IMR-90 (cell line): ENCODE measurements around the gene PDS5B. TPM values are rescaled to one million over a fixed set of nuclear protein-coding genes. Genes with fewer than 3 reads are reported as not detected.
"Not testable (repeated sequence)": the region's sequence is repeated elsewhere in the genome, so short reads cannot be mapped to it uniquely, and the experiment has no call there.

Experiments used
- ATAC-seq: fragments of 200-7000 bp; cut with Tn5 transposase; 2 replicates; pipeline ENCODE4 v1.9.1; 2020; ENCODE audit warnings: low read depth, mild to moderate bottlenecking, moderate library complexity
- BruUV-seq: library from RNA; stranded (reverse); fragments of 400-500 nt; replicated peaks from 2 replicates; lab custom pipeline; 2021; lab: Mats Ljungman, UMichigan
- CTCF ChIA-PET: fragments of 300-600 bp; formaldehyde crosslinking; extraction: SDS; loops from one replicate; lab custom pipeline; 2021; ENCODE audit warnings: antibody characterized with exemption; lab: Yijun Ruan, JAX
- POLR2A ChIA-PET: fragments of 300-600 bp; sonication (Branson Sonifier 250); formaldehyde crosslinking; loops from one replicate; lab custom pipeline; 2022; ENCODE audit warnings: antibody characterized with exemption; ENCODE audit not compliant: unreplicated experiment; lab: Charles Lee
- DNase-seq: peaks from one replicate; pipeline ENCODE4 v3.0.0; 2013
- H2AFZ ChIP-seq: replicated peaks from 2 replicates; pipeline ENCODE3; 2013; ENCODE audit warnings: low read length, mild to moderate bottlenecking; ENCODE audit not compliant: poor library complexity
- H2AK5ac ChIP-seq: 2 replicates; pipeline ENCODE4 v1.6.1; 2013; ENCODE audit warnings: low read depth, low read length, inconsistent platforms
- H2AK9ac ChIP-seq: replicated peaks from 2 replicates; pipeline ENCODE3; 2013; ENCODE audit warnings: mild to moderate bottlenecking, low read depth, low read length, moderate library complexity; ENCODE audit not compliant: poor library complexity
- H2BK120ac ChIP-seq: 2 replicates; pipeline ENCODE4 v1.6.1; 2013; ENCODE audit warnings: low read depth, low read length, inconsistent platforms
- H2BK15ac ChIP-seq: 3 replicates; pipeline ENCODE4 v1.6.1; 2013; ENCODE audit warnings: low read depth, low read length, inconsistent platforms
- H2BK20ac ChIP-seq: 2 replicates; pipeline ENCODE4 v1.6.1; 2013; ENCODE audit warnings: low read depth, mild to moderate bottlenecking, inconsistent platforms, low read length, moderate library complexity
- H2BK5ac ChIP-seq: 2 replicates; pipeline ENCODE4 v1.6.1; 2013; ENCODE audit warnings: mild to moderate bottlenecking, low read depth, low read length, inconsistent platforms; ENCODE audit not compliant: poor library complexity, severe bottlenecking
- H3K14ac ChIP-seq: replicated peaks from 2 replicates; pipeline ENCODE4 v1.6.1; 2013; ENCODE audit warnings: low read depth, low read length, inconsistent platforms
- H3K18ac ChIP-seq: 2 replicates; pipeline ENCODE4 v1.6.1; 2013; ENCODE audit warnings: low read depth, low read length, control low read depth
- H3K23ac ChIP-seq: 2 replicates; pipeline ENCODE4 v1.6.1; 2013; ENCODE audit warnings: low read depth, low read length, inconsistent platforms
- H3K27ac ChIP-seq: 2 replicates; pipeline ENCODE4 v1.5.1; 2013; ENCODE audit warnings: mild to moderate bottlenecking, control low read depth, low read length; ENCODE audit not compliant: insufficient read depth
- H3K27me3 ChIP-seq: 2 replicates; pipeline ENCODE4 v1.6.1; 2013; ENCODE audit warnings: low read length; ENCODE audit not compliant: control insufficient read depth, insufficient read depth
- H3K36me3 ChIP-seq: 2 replicates; pipeline ENCODE4 v1.6.1; 2013; ENCODE audit warnings: low read length, mixed read lengths; ENCODE audit not compliant: control insufficient read depth, insufficient read depth
- H3K4ac ChIP-seq: 2 replicates; pipeline ENCODE4 v1.6.1; 2013; ENCODE audit warnings: low read depth, low read length, inconsistent platforms
- H3K4me1 ChIP-seq: 2 replicates; pipeline ENCODE4 v1.6.1; 2013; ENCODE audit warnings: low read length, mixed read lengths; ENCODE audit not compliant: control insufficient read depth, insufficient read depth
- H3K4me2 ChIP-seq: 2 replicates; pipeline ENCODE4 v1.6.1; 2013; ENCODE audit warnings: low read depth, mild to moderate bottlenecking, control low read depth, low read length, moderate library complexity
- H3K4me3 ChIP-seq: 2 replicates; pipeline ENCODE4 v1.5.1; 2013; ENCODE audit warnings: low read depth, mild to moderate bottlenecking, control low read depth, low read length, moderate library complexity; ENCODE audit not compliant: insufficient read depth
- H3K56ac ChIP-seq: 2 replicates; pipeline ENCODE4 v1.6.1; 2013; ENCODE audit warnings: low read length, inconsistent platforms; ENCODE audit not compliant: insufficient read depth; ENCODE audit errors: extremely low read depth
- H3K79me1 ChIP-seq, 2 experiments: 2 replicates each; pipeline ENCODE4 v1.6.1; 2013; ENCODE audit warnings: low read length in 2 of 2, inconsistent platforms in 1 of 2, low read depth in 1 of 2
- H3K9ac ChIP-seq: 2 replicates; pipeline ENCODE4 v1.6.1; 2013; ENCODE audit warnings: low read depth, low read length, control low read depth
- H3K9me1 ChIP-seq: 2 replicates; pipeline ENCODE4 v1.6.1; 2013; ENCODE audit warnings: low read length, inconsistent platforms; ENCODE audit not compliant: insufficient read depth
- H3K9me3 ChIP-seq: 2 replicates; pipeline ENCODE4 v1.6.1; 2013; ENCODE audit warnings: low read length; ENCODE audit not compliant: control insufficient read depth, insufficient read depth
- H4K20me1 ChIP-seq: 2 replicates; pipeline ENCODE4 v1.6.1; 2013; ENCODE audit warnings: low read length, inconsistent platforms; ENCODE audit not compliant: insufficient read depth
- H4K5ac ChIP-seq: 2 replicates; pipeline ENCODE4 v1.6.1; 2013; ENCODE audit warnings: mild to moderate bottlenecking, low read depth, low read length, control low read depth
- H4K8ac ChIP-seq, 2 experiments: 2 replicates each; pipeline ENCODE4 v1.6.1; 2013; ENCODE audit warnings: low read depth in 2 of 2, low read length in 2 of 2, control low read depth in 1 of 2, inconsistent platforms in 1 of 2
- H4K91ac ChIP-seq: 2 replicates; pipeline ENCODE4 v1.6.1; 2013; ENCODE audit warnings: low read depth, low read length, inconsistent platforms; ENCODE audit not compliant: insufficient read depth
- MAZ ChIP-seq: IDR thresholded peaks from 2 replicates; pipeline ENCODE4 v1.6.1; 2012; ENCODE audit warnings: low read depth, mild to moderate bottlenecking, low read length, improper control_type of control experiment, moderate library complexity, borderline replicate concordance
- MXI1 ChIP-seq: IDR thresholded peaks from 2 replicates; pipeline ENCODE4 v1.6.1; 2012; ENCODE audit warnings: low read depth, mild to moderate bottlenecking, low read length, moderate library complexity, borderline replicate concordance
- RCOR1 ChIP-seq: IDR thresholded peaks from 2 replicates; pipeline ENCODE4 v1.6.1; 2012; ENCODE audit warnings: mild to moderate bottlenecking, low read length, improper control_type of control experiment; ENCODE audit not compliant: insufficient replicate concordance
- WGBS, 2 experiments: methylation state at CpG; one replicate each; pipeline versions ENCODE4 v1.1.5 to v1.1.7; 2013; ENCODE audit warnings: missing lambda C conversion rate in 2 of 2; ENCODE audit not compliant: insufficient read length in 1 of 2; ENCODE audit errors: extremely low coverage in 2 of 2; 5-methylcytosine and 5-hydroxymethylcytosine counted together
- dilution Hi-C: fragments of 300-500 bp; cut with HindIII; formaldehyde crosslinking; loops from one replicate; pipeline ENCODE4 v1.14.3; 2018; ENCODE audit warnings: low sequenced_read_pairs; ENCODE audit not compliant: unreplicated experiment
- in situ Hi-C: fragments of 300-500 bp; cut with MboI; formaldehyde crosslinking; loops from 3 replicates; pipeline ENCODE4 v1.14.3; 2019; ENCODE audit warnings: low sequenced_read_pairs, inconsistent platforms, mixed read lengths
- intact Hi-C: fragments of 100-400 bp; cut with micrococcal nuclease; formaldehyde crosslinking; loops from 2 replicates; pipeline ENCODE4 v1.10.0; 2022
- polyA plus RNA-seq, 3 experiments: library from polyadenylated mRNA; depleted of rRNA; stranded (reverse); fragments of >200 nt; gene quantifications; 2 replicates each; pipeline ENCODE4 v1.2.3, GENCODE V29; 2012; ENCODE audit warnings: low replicate concordance in 1 of 3
- total RNA-seq: library from RNA; depleted of rRNA; stranded (reverse); fragments of >200 nt; gene quantifications from 2 replicates; pipeline ENCODE4 v1.2.3, GENCODE V29; 2012
- TF ChIP-seq, protein P1 (sequence below): fragments of 150-350 bp; IDR thresholded peaks from 2 replicates; pipeline ENCODE4 v1.6.1; 2017; ENCODE audit warnings: mild to moderate bottlenecking, antibody characterized with exemption, low read length, low read depth
- TF ChIP-seq, protein P2 (sequence below): fragments of 150-350 bp; IDR thresholded peaks from 2 replicates; pipeline ENCODE4 v1.6.1; 2016; ENCODE audit warnings: low read depth, mild to moderate bottlenecking, low read length, moderate library complexity, borderline replicate concordance

Gene PDS5B
- total and polyA plus RNA-seq, 2 of the 4 experiments (the other 2 are of a cell fraction) = 6.2 to 20.1 TPM

DNA sequence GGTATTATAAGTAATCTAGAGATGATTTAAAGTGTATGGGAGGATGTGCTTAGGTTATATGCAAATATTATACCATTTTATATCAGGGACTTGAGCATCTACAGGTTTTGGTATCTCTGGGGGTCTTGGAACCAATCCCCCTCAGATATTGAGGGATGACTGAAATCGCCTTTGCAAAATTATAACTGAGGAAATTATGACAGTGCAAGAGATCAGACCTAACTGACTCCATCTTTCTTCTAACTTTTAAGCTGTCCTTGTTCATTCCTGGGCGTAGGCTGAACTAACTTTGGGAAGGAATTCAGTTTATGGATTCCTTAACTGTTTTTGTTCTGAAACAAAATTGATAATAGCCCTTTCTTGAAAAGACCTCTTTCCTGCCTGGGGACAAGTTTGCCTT is 239.2 kb downstream of the PDS5B start:
- Histone ChIP-seq H4K91ac (0 out of 2 replicates have a peak overlapping the region, but pooled peaks have one; percentile 15), H2BK120ac (peak overlapping the region; percentile 54), H3K9me3 (no peaks in the 10 kb centered on the region), H3K9ac (no peak overlapping the region), H3K56ac (no peak overlapping the region), H2AK5ac (no peak overlapping the region), H2AFZ (no peak overlapping the region), H3K4ac (peak overlapping the region; percentile 50; the same call in 1 of the 2 replicates), H3K36me3 (no peaks in the 10 kb centered on the region), H4K5ac (no peak overlapping the region), H2AK9ac (no peak overlapping the region), H2BK5ac (no peak overlapping the region), H2BK15ac (peak overlapping the region; percentile 53; the same call in 1 of the 3 replicates), H3K14ac (peak overlapping the region; percentile 3; the same call in 1 of the 2 replicates), H3K4me1 (peaks cover 9% of the 10 kb centered on the region), H4K20me1 (no peaks in the 10 kb centered on the region), H4K8ac (peak overlapping the region; percentile 22 to 43; a peak in 1 of 4 replicates), H3K4me2 (no peak overlapping the region), H3K23ac (no peak overlapping the region; the same call in 1 of the 2 replicates), H3K27me3 (no peaks in the 10 kb centered on the region), H3K4me3 (no peak overlapping the region), H2BK20ac (peak overlapping the region; percentile 80), H3K9me1 (peaks cover 20% of the 10 kb centered on the region), H3K27ac (no peak overlapping the region), H3K18ac (no peak overlapping the region; the same call in 1 of the 2 replicates), H3K79me1 (no peaks in the 10 kb centered on the region)
- in situ Hi-C loops = no loop called here
- no TSS peak for BruUV-seq
- WGBS, 2 experiments = no CpG with 5 or more reads among the region's 2 CpGs
- dilution Hi-C loops = no loop called here
- ATAC-seq (no peak), DNase-seq (no peak)
- intact Hi-C loops = no loop called here
- no peak for TF ChIP-seq MXI1
- TF ChIP-seq RCOR1 = no peak
- TF ChIP-seq, protein P1, sequence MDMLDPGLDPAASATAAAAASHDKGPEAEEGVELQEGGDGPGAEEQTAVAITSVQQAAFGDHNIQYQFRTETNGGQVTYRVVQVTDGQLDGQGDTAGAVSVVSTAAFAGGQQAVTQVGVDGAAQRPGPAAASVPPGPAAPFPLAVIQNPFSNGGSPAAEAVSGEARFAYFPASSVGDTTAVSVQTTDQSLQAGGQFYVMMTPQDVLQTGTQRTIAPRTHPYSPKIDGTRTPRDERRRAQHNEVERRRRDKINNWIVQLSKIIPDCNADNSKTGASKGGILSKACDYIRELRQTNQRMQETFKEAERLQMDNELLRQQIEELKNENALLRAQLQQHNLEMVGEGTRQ = no peak
- no peak for TF ChIP-seq MAZ
- TF ChIP-seq, protein P2, sequence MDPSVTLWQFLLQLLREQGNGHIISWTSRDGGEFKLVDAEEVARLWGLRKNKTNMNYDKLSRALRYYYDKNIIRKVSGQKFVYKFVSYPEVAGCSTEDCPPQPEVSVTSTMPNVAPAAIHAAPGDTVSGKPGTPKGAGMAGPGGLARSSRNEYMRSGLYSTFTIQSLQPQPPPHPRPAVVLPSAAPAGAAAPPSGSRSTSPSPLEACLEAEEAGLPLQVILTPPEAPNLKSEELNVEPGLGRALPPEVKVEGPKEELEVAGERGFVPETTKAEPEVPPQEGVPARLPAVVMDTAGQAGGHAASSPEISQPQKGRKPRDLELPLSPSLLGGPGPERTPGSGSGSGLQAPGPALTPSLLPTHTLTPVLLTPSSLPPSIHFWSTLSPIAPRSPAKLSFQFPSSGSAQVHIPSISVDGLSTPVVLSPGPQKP = no peak
- ChIA-PET POLR2A (no interaction called here), CTCF (no interaction called here)

DNA sequence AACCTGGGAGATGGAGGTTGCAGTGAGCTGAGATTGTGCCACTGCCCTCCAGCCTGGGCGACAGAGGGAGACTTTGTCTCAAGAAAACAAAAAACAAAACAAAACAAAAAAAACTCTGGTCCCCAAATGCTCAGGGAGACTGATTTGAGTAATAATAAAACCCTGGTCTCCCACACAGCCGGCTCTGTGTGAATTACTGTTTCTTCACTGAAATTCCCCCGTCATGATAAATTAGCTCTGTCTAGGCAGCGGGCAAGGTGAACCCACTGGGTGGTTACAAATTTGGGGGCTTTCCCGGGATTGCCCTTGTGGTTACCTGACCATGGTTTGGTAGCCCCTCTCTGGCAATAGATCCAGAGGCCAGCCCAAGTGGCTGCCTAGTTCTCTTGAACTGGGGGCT is 240.1 kb downstream of the PDS5B start:
- H4K20me1 ChIP-seq, H3K23ac ChIP-seq, H4K5ac ChIP-seq, H4K8ac ChIP-seq, H2AK9ac ChIP-seq, H3K36me3 ChIP-seq, H3K27me3 ChIP-seq, H3K9ac ChIP-seq, H2BK5ac ChIP-seq, H4K91ac ChIP-seq, H3K56ac ChIP-seq, H2AK5ac ChIP-seq, H2AFZ ChIP-seq, H3K14ac ChIP-seq, H3K4me2 ChIP-seq, H3K4ac ChIP-seq, ATAC-seq, H2BK15ac ChIP-seq, dilution Hi-C loops, CTCF ChIA-PET, H3K9me3 ChIP-seq, intact Hi-C loops, DNase-seq, H3K4me1 ChIP-seq, BruUV-seq, H3K79me1 ChIP-seq, H3K27ac ChIP-seq, H3K18ac ChIP-seq, in situ Hi-C loops, H3K4me3 ChIP-seq: not testable (repeated sequence)
- Histone ChIP-seq H3K9me1 (peaks cover 23% of the 10 kb centered on the region), H2BK20ac (0 out of 2 replicates have a peak overlapping the region, but pooled peaks have one; percentile 18), H2BK120ac (peak overlapping the region; percentile 54; the same call in 1 of the 2 replicates)
- WGBS, 2 experiments = no CpG with 5 or more reads among the region's 5 CpGs
- POLR2A ChIA-PET = interaction anchor here (0.6 kb wide), 1 partner anchor 172 kb away, joined by 5 read pairs; no protein-coding TSS in a partner anchor
